NCI-H345 (cell line): Measurements from ENCODE around the gene GPR137C.

Experiments used
- DNase-seq: peaks from one replicate; lab custom pipeline; 2025; lab: John Stamatoyannopoulos, UW

The GPR137C gene

GRCh38 chr14:52683985-52684520, 131.4 kb downstream of the GPR137C start:
- DNase-seq: no peak

GRCh38 chr14:52686176-52686575, 133.5 kb downstream of the GPR137C start:
- no peak for DNase-seq
